ENCODE measurements around the gene SLC12A4.

The SLC12A4 gene

GRCh38 chr16:67963292-67963661, 5.2 kb downstream of the SLC12A4 start:
- no peak for DNase-seq (ENCODE audit: low spot score)

- no peak for DNase-seq (ENCODE audit: low spot score)
Observed at GRCh38 chr16:67962135-67962534, 6.3 kb downstream of the SLC12A4 start.

- DNase-seq (ENCODE audit: low spot score) = no peak
Observed at GRCh38 chr16:67961551-67961957, 6.9 kb downstream of the SLC12A4 start.

- no peak for DNase-seq (ENCODE audit: low spot score)
Observed at GRCh38 chr16:67959536-67960329, 8.7 kb downstream of the SLC12A4 start.

- no peak for DNase-seq (ENCODE audit: low spot score)
Observed at GRCh38 chr16:67957622-67958021, 10.8 kb downstream of the SLC12A4 start.

GRCh38 chr16:67954421-67955196, 13.8 kb downstream of the SLC12A4 start:
- no peak for DNase-seq (ENCODE audit: low spot score)

GRCh38 chr16:67953641-67954375, 14.6 kb downstream of the SLC12A4 start:
- no peak for DNase-seq (ENCODE audit: low spot score)

- DNase-seq (ENCODE audit: low spot score) = no peak
Observed at GRCh38 chr16:67951485-67951884, 17.0 kb downstream of the SLC12A4 start.

GRCh38 chr16:67950335-67950843, 18.0 kb downstream of the SLC12A4 start:
- DNase-seq (ENCODE audit: low spot score) = no peak

- no peak for DNase-seq (ENCODE audit: low spot score)
Observed at GRCh38 chr16:67949645-67950044, 18.8 kb downstream of the SLC12A4 start.

- no peak for DNase-seq (ENCODE audit: low spot score)
Observed at GRCh38 chr16:67948015-67948414, 20.4 kb downstream of the SLC12A4 start.

- DNase-seq (ENCODE audit: low spot score) = no peak
Observed at GRCh38 chr16:67946966-67947558, 21.4 kb downstream of the SLC12A4 start.

- no peak for DNase-seq (ENCODE audit: low spot score)
Observed at GRCh38 chr16:67946128-67946569, 22.3 kb downstream of the SLC12A4 start.

GRCh38 chr16:67945392-67945933, 23.0 kb downstream of the SLC12A4 start:
- no peak for DNase-seq (ENCODE audit: low spot score)

- no peak for DNase-seq (ENCODE audit: low spot score)
Observed at GRCh38 chr16:67944690-67945391, 23.6 kb downstream of the SLC12A4 start.

- DNase-seq (ENCODE audit: low spot score) = no peak
Observed at GRCh38 chr16:67943619-67944504, 24.6 kb downstream of the SLC12A4 start, which contains the start of gene LCAT. TSS of gene LCAT (minus strand) at chr16:67944120. CDS start at chr16:67944101, 19 bp downstream.

- no peak for DNase-seq (ENCODE audit: low spot score)
Observed at GRCh38 chr16:67943256-67943618, 25.2 kb downstream of the SLC12A4 start.

- DNase-seq (ENCODE audit: low spot score) = no peak
Observed at GRCh38 chr16:67942510-67943255, 25.8 kb downstream of the SLC12A4 start.

- DNase-seq (ENCODE audit: low spot score) = peak; percentile 65
Observed at GRCh38 chr16:67942200-67942509, 26.3 kb downstream of the SLC12A4 start.

All from NAMALWA (cell line).